T-helper 2 cell (primary cell): Measurements from ENCODE around the gene PODXL.
"Not testable (repeated sequence)": the region's sequence is repeated elsewhere in the genome, so short reads cannot be mapped to it uniquely, and the experiment has no call there.

Source experiments
- DNase-seq, 5 experiments: peaks; one replicate each; pipeline versions ENCODE4 v3.0.0 to v3.0.0-alpha.2; 2012 to 2022

Gene PODXL

DNA sequence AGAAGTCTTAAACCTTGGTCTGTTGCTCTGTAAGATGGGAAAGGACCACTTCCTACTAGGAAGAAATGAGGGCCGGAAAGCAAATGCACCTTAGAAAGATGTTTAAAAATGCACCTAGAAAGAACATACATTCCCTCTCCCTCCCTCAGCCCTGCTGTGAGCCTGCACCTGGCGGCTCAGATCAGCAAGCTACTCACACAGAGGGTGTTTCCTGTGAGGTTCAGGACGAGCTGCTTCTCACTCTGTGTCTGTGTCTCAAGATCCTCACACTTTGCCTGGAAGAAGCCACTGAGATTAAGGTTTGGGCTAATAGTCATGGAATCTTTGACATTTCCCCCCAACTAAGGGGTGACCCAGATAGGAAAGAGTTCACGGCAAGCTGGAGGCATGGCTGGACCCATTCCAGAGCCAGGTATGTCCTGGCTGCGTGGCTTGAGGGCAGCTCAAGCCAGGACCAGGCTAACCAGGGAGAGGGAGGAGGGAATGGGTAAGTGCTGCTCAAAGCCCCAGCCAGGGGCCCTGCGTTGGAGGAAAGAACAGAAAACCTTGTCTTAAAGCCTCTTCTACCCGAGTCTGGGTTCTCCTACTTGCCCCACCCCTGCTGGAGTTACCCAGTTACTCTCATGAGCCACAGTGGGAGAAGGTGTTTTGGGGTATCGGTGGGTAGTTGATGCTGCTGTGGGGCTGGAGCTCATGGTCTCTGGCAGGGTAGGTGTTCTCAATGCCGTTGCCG is 47.5 kb downstream of the PODXL start:
- DNase-seq, result peak in 1 of 5 experiments; percentile 29

DNA sequence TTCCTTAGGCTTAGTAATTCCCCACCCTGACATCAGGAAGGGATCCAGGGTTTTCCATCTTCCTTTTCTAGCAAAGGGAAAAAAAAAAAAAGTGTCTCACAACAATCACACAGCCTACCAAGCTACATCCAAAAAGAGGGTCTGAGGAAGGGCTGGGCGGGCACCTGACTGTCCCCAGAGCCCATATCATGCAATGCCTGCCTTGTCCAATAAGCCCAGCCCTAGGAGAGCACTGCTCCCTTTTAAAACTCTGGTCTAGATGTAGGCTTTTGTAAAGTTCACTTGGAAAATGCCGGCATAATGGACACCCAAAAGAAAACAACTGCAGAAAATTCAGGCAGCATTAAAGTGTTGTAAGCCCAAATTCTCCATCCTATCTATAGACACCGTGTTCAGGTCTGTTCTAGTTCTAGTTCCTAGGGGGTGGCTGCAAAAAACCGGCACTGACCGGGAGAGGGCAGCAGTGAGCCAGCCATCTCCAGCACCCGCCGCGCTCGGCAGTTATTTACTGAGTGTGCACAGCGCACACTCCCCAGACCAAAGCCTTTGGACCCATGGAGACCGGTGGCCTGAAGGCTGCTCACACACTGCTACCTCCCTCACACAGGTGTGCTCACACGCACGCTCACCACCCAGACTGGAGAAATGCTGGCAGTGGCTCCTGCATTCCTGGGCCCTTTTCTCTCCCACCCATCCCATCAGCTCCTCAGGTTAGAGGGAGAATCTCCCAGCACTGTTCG is 48.7 kb downstream of the PODXL start:
- peak; percentile 28 to 82 (median 65) for DNase-seq

DNA sequence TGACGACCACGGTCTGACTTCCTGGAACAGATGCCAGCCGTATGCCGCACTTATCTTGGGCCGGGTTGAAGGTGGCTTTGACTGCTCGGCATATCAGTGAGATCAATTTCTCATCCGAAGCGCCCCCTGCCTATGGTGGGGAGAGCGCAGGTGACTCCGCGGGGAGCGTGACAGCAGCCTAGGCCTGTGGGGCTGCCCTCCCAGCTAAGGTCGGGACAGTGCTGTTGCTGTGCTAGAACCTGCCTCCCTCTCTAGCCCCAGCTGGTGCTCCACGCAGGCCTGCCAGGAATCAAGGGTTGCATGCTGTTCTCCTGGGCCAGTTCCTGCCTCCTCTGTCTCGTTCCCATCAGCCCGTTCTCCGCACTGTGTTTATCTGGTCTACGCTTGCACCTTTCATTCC is 49.8 kb downstream of the PODXL start:
- DNase-seq, result no peak

DNA sequence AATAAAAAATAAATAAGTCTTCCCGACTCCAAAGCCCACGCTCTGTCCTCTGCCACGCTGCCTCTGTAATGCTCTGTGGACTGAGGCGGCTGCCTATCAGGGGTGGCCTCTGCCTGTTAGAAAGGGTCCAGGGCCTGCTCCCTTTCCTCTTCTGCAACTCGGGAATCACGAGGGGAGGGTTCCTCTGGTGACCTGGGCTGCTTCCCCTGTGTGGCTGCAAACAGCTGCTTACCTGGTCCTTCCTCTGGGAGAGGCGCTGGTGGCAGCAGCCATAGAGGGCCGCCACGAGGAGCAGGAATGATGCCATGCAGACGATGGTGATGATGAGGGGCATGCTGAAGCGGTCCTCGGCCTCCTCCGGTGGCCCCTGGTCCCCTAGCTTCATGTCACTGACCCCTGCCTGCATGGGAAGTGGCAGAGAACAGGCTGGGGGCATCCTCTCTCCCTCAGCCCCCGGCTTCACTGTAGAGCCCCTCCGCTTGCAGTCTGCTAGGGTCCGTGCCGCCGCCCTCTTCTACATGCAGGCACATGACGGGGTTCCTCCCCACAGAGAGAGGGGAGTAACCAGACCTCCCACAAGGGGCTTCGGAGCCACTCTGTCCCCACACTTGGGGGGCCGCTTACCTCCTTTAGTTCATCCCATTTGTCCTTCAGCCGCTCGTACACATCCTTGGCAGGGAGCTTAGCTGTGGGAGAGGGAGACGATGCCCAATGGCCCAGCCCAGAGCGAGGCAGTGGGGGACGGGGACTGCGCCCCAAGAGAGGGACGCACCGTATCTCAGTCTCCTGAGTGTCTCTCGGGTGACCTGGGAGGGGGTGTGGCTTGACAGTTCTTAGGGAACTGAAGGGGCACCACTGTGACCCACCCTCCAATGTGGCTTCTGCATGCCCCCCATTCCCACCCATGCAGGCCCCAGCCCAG is 50.5 kb downstream of the PODXL start:
- DNase-seq, result no peak

DNA sequence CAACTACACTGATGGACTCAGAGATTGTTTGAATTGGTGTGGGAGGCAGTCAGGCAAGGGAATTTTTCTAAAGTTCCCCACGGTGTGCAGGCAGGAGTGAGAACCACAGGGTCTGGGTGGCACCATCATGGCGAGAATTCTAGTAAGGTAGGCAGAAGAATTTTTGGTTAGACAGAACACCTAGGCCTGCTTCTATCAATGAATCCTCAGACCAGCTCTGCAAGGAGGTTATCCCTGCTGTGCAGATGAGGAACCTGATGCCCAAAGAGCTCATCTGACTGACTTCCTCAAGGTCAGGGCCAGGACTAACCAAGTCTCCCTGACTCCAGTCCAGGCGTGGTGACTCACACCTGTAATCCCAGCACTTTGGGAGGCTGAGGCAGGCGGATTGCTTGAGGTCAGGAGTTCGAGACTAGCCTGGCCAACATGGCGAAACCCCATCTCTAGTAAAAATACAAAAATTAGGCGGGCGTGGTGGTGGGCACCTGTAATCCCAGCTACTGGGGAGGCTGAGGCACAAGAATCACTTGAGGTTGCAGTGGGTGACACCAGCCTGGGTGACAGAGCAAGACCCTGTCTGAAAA is 51.3 kb downstream of the PODXL start:
- DNase-seq, result not testable (repeated sequence)

DNA sequence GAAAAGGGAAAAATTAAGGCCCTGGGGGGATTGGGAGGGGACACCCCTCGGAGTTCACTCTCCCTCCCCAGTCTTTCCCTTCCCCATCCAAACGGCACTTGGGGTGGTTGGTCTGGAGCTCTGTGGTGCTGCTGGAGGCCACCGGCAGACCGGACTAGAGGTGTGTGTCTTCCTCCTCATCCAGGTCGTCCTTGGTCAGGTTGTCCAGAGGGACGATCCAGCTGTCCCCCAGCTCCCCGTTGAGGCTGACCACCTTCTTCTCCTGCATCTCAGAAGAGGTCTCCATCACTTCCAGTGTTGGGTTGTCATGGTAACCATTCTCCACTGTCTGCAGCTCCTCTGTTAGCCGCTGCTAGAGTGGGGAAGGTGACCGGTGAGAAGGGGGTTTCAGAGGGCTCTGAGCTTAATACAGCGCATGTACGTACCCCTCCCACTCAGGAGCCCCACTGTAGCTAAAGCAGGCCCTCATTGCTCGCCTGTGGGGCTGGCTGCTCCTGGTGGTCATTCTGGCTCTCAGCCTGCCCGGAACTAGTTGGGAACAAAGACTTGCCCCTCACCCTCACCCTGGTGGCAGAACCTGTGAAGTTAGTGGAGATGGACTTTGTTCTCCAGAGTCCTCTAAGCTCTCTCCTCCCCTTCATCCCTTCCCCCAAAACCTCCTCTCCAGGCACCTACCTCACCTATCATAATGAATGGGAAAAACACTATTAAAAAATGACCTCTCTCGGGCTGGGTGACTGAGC is 52.1 kb downstream of the PODXL start:
- DNase-seq, result no peak

DNA sequence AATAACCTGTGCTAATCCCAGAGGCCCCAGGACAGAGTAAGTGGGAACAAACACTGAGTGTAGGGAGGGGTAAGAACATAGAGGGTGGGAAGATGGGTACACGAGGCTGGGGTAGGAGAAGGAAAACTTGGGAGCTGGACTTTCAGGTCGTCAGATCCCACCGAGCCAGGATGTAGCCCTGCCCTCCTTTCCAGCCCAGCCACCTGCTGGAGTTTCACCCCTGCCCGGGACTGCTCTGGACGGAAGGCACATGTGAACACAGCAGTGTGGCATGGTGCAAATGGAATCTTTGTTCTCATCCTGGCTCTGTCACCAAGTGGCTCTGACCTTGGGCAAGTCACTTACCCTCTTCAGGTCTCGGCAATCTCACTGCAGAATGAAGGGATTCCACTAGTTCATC is 52.8 kb downstream of the PODXL start:
- no peak for DNase-seq

DNA sequence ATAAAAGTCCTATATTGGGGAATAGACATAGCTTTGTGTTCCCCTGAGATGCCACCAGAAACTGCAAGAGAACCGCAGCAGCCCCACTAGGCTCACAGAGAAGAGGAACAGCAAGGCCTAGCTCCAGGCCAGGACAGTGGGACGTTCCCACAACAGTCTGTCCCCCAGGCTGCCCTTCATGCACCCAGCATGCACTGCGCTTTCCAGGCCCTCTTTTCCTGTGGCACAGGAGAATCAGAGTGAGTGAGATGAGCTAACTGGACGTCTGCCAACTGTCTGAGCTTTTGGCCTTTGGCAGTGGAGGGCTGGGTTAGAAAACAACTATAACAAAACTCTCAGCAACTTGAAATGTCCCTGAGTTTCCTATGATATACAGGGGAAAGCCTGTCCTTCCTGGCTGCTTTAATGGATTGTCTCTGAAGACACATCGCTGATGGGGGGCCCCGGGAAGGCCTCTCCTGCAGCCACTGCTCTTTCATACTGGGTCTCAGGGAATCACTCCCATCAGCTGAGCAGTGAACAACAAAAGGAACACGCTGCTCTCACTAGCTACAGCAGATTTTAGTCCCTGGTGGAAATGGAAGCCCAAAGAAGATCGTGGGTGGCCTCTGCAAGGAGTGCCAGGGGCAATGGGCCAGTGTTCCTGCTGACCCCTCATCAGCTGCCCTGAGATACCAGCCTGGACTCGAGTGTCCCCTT is 53.5 kb downstream of the PODXL start:
- DNase-seq, result no peak

DNA sequence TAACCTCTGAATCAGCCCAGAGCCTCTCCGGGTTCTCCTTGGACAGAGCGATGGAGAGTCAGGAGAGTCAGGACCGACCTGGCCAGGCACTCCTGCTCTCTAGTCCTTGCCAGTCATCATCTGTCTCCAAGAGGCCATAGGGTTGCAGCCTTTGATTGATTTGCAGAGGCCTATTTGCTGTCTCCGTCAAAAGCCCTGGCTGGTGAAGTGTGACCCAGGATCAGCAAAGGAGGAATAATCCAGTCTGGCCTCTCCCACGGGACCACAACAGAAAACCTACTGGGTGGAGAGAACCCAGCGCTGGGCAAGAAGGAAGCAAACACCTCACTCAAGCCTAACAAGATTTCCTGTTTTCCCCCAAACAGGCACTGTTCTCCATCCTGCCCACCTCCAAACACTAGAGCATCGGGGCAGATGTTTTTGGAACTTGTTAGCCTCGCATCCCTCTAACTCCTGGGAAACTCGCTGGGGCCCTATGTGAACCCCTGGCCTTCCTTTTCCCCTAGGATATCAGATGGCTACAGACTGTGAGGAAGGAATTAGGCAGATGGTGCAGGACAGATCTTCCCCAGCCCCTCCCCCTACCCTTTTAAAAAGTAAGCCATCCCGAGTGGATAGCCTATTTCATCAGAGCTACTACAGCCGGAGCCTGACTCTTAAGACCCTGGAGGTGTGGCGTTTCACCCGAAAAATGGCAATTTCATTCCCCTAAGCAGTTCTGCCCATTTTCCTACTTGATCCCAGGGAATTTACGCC is 54.3 kb downstream of the PODXL start:
- DNase-seq, result no peak

DNA sequence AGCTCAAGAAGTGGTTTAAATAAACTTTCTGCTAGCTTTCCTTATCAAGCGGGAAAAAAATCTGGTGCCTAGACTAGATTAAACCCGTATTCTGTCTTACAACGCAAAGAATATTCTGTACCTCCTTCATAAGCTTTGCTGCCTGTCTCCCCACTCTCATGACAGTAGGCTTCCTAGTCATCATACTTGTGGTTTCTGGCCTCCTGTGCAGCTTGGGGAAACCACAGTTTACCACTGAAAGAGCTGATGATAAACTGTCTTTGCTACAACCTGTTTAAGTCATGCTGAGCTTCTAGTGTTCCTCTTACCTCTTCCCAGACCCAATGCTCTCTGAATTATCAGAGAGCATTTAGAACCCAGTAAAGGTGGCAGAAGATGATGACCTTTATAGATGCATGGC is 55.0 kb downstream of the PODXL start:
- DNase-seq, result peak in 2 of 5 experiments; percentile 19 to 96

DNA sequence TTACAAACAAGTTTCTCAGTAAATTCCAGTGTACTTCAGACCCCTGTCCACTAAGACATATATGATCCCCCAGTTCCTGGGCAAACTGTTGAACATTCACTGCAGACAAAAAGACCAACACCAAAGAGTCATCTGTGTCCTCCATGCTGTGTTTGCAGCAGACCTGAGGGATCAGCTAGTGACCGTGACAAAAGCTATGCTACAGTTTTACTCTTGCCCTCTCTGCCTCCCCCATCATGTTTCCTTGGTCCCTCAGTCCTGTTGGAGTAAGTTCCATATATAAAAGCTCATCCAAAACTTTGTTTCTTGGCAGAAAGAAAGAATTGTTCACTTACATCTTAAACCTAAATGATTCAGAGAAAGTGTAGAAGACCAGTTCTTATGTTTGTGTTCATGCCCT is 56.1 kb downstream of the PODXL start:
- DNase-seq, result no peak

DNA sequence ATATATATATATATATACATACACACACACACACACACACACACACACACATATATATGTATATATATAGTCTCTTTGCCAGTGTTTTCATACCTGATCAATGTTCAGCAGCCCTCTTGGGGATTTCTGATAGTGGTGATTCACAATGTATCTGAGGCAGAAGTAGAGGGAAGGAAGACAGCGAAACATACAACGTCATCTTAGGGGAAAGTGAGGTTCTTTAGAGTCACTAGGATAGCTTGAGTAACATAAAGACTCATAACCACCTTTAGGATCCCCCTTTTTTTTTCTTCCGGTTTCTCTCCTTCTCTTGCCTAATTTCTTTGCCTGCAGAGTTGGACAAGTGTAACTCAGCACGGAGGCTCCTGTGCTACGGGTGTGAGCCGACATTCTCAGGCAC is 56.6 kb downstream of the PODXL start:
- no peak for DNase-seq

DNA sequence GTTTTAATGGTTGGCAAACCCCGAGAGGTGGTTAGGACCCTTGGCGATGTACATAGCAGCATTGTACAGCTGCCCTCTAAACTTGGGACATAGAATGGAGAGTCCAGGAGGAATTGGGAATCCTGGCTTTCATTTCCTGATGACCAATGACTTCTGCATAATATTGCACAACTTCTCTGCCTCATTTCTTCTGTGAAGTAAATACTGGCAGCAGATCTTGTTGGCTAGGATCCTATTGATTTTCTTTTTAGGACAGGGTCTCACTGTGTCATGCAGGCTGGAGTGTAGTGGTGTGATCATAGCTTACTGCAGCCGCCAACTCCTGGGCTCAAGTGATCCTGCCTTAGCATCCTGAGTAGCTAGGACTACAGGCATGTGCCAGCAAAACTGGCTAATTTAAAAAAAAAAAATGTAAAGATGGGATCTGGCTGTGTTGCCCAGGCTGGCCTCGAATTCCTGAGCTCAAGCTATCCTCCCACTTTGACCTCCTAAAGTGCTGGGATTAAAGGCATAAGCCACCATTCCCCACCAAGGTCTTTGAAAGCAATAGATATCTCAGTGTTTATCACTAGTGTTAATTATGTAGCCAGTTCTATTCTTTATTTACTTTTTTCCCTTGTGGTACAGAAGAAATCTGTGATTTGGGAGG is 58.1 kb downstream of the PODXL start:
- no peak for DNase-seq

DNA sequence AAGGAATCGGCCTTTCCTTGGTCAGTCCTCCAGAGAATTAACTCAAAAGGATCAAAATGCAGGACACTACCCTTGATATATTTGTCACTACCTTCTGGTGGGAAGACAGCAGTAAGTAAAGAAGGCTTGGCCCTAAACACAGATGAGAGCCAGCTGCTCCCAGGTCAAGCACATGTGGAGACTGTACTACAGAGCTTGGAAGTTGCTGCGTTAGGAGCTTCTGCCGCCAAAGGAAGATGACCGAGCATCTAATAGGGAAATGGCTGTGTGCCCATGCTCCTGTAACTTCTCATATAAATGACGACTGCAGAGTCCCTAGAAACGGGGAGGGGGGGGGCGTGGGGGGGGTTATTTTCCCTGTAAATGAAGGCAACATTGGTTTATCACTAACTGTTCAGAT is 59.0 kb downstream of the PODXL start:
- DNase-seq, result no peak

DNA sequence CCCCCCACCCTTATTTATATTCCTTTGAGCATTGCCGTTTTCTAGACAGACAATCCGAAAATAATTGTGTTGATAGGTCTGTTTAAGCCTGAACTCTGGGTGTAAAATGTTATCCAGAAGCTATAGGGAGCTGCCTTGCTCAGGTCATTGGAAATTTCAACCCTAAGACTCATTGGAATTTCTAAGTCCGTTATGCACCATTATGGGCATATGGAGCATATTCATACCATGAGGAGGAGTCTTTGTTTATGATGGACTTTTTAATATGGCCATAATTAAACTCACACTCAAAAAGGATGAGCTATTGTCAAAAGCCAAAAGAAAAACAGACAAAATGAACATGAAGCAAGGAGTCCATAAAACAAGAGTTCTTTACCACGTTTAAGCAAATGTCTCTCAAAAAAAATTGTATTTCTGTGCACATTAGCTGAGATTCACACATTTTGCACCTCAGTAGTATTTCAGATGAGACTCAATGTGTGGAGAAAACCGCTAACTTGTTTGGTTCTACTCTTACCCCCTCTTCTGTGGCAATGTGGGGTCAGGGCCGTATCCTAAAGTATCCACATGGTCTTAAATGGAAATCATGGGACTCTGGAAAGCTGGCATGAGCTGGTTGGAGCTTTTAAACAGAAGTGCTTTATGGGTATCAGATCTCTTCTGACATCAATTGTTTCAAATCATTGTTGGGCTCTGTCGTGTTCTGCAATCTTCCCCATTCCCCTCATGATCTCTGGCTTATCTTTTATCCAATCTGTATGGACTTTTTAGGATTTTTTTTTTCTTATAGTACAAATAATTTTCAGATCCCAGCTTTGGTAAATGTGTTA is 60.5 kb downstream of the PODXL start:
- no peak for DNase-seq

DNA sequence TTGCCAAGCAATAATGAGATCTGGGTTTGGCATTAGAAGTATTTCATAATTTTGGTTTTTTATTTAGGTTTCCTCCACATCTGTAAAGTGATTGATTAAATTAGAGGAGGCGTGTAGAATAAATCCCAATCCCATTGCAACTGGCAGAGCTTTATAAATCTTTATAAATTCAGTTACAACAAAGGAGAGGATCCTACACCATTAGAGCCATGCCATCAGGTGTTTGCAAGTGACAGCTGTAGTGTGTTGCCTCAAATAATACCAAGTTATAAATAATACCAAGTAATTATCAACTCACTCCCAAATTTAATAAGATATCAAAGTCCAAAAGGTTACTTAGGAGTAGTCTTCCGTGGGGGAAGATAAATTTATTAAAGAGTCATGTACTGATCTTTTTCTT is 62.2 kb downstream of the PODXL start:
- DNase-seq, result no peak

DNA sequence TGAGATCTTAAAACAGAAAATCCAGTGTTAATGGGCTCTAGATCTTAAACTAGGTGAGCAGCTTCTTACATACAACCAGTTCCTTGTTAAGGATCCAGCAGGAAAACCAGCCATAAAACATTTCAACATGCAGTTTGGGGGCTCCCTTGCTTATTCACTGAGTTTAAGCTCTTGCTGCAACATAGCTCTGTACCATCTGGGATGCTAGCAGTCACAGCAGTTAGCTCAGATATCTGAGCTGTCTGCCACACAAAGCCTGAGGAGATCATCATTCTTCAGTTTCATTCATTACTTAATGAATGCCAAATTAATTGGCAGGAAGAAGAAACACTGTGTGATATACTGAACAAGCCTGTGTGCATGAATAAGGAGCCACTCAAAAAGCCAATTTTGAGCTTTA is 62.8 kb downstream of the PODXL start:
- DNase-seq, result no peak

DNA sequence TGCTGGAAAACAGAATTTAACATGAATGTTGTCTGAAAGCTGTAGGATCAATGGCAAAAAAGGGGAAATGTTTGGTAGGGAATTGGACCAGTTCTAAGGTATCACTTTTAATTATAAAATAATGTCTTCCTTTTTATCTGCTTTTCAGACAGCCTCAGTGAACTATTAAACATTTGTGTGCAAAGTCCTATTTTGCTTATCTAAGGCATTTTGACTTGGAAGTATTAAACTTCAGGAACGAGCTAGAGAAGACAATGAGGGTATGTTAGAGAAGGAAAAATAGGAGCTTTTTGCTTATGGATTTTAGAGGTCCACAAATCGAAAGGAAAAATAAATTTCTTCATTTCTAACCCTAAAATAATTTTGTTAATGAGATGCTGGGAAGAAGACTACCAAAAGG is 63.3 kb downstream of the PODXL start:
- no peak for DNase-seq

DNA sequence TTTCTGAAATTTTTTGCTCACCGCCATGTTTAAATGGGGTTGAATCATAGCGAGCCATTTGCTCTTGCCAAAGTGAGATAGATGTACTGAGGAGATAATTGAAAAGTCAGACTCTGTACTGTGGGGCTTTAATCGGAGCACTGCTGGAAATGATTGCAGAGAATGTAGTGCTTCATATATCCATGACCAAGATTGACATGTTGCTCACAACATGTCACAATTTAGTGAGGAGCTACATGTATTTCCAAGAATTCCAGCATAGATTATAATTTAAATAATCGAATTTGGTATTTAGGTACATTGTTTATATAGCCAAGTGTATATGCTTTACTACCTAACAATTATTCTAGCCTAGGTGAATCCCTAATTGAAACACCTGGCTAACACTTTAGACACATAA is 66.5 kb downstream of the PODXL start:
- DNase-seq, result no peak
